Retinal pigment epithelial cell (primary cell): ENCODE measurements around the gene ATR.
"Not testable (repeated sequence)": the region's sequence is repeated elsewhere in the genome, so short reads cannot be mapped to it uniquely, and the experiment has no call there.

Source experiments
- DNase-seq: peaks from one replicate; pipeline ENCODE4 v3.0.0-alpha.2; 2010; ENCODE audit warnings: low read depth
- H3K4me3 ChIP-seq: 2 replicates; pipeline ENCODE4 v1.5.1; 2011; ENCODE audit warnings: mild to moderate bottlenecking, low read length, control low read depth, moderate library complexity
- CTCF ChIP-seq: conservative IDR thresholded peaks from 2 replicates; pipeline ENCODE4 v1.5.1; 2011; ENCODE audit warnings: low read depth, low read length, control low read depth, inconsistent platforms

ATR gene

GRCh38 chr3:142450881-142451280 is 127.7 kb downstream of the ATR start:
- no peak overlapping the region for H3K4me3 ChIP-seq
- TF ChIP-seq CTCF, result no peak
- no peak for DNase-seq

- no peak overlapping the region for H3K4me3 ChIP-seq
- no peak for TF ChIP-seq CTCF
- no peak for DNase-seq
Observed at GRCh38 chr3:142450189-142450588, 128.3 kb downstream of the ATR start.

GRCh38 chr3:142447852-142448823 is 130.4 kb downstream of the ATR start, which contains the start of gene XRN1:
XRN1 (minus strand) TSS chr3:142448037; CDS start chr3:142447944, 93 bp downstream.
- no peak for TF ChIP-seq CTCF
- peak; percentile 77 for DNase-seq
- peak within 1 kb of the TSS; percentile 87 for H3K4me3 ChIP-seq

- H3K4me3 ChIP-seq, result peak overlapping the region; percentile 87
- TF ChIP-seq CTCF, result no peak
- DNase-seq, result no peak
Observed at GRCh38 chr3:142447301-142447851, 131.2 kb downstream of the ATR start.

GRCh38 chr3:142445816-142446254 is 132.7 kb downstream of the ATR start:
- no peak for TF ChIP-seq CTCF
- no peak for DNase-seq
- H3K4me3 ChIP-seq, result no peak overlapping the region

GRCh38 chr3:142444343-142444742 is 134.2 kb downstream of the ATR start:
- DNase-seq, result no peak
- TF ChIP-seq CTCF, result no peak
- H3K4me3 ChIP-seq, result no peak overlapping the region

- H3K4me3 ChIP-seq, DNase-seq: not testable (repeated sequence)
Observed at GRCh38 chr3:142443060-142443459, 135.5 kb downstream of the ATR start.

- DNase-seq, H3K4me3 ChIP-seq: not testable (repeated sequence)
Observed at GRCh38 chr3:142439499-142440220, 138.9 kb downstream of the ATR start.

- not testable (repeated sequence) for DNase-seq, H3K4me3 ChIP-seq
Observed at GRCh38 chr3:142438096-142438495, 140.4 kb downstream of the ATR start.
